NCI-H1436 treated with DMSO at 0.1 percent for 48 hours (cell line): ENCODE data around the gene EMB.
"Not testable (repeated sequence)": the region's sequence is repeated elsewhere in the genome, so short reads cannot be mapped to it uniquely, and the experiment has no call there.

Source experiments
- DNase-seq: peaks from one replicate; lab custom pipeline; 2025; lab: John Stamatoyannopoulos, UW

The EMB gene

GRCh38 chr5:50421184-50421950 lies 19.7 kb downstream of the EMB start:
- DNase-seq = not testable (repeated sequence)

GRCh38 chr5:50420343-50420935 lies 20.6 kb downstream of the EMB start:
- no peak for DNase-seq

GRCh38 chr5:50419656-50420055 lies 21.4 kb downstream of the EMB start:
- not testable (repeated sequence) for DNase-seq

GRCh38 chr5:50416637-50417036 lies 24.5 kb downstream of the EMB start:
- DNase-seq = not testable (repeated sequence)

- DNase-seq = no peak
Measured at GRCh38 chr5:50415912-50416311, 25.2 kb downstream of the EMB start.

- DNase-seq = not testable (repeated sequence)
Measured at GRCh38 chr5:50410932-50411331, 30.2 kb downstream of the EMB start.

- DNase-seq = no peak
Measured at GRCh38 chr5:50406877-50407276, 34.2 kb downstream of the EMB start.

GRCh38 chr5:50401336-50401735 lies 39.8 kb downstream of the EMB start:
- DNase-seq = no peak

GRCh38 chr5:50393925-50394609 lies 47.0 kb downstream of the EMB start:
- not testable (repeated sequence) for DNase-seq

GRCh38 chr5:50392289-50392688 lies 48.8 kb downstream of the EMB start:
- not testable (repeated sequence) for DNase-seq

- DNase-seq = not testable (repeated sequence)
Measured at GRCh38 chr5:50384381-50384780, 56.7 kb downstream of the EMB start.

GRCh38 chr5:50376696-50377095 lies 64.4 kb downstream of the EMB start:
- DNase-seq = not testable (repeated sequence)

GRCh38 chr5:50369287-50370033 lies 71.6 kb downstream of the EMB start:
- DNase-seq = not testable (repeated sequence)

- no peak for DNase-seq
Measured at GRCh38 chr5:50365426-50366251, 75.4 kb downstream of the EMB start.

- not testable (repeated sequence) for DNase-seq
Measured at GRCh38 chr5:50364535-50365309, 76.4 kb downstream of the EMB start.

GRCh38 chr5:50359187-50359586 lies 81.9 kb downstream of the EMB start:
- DNase-seq = no peak

- DNase-seq = no peak
Measured at GRCh38 chr5:50352382-50352781, 88.7 kb downstream of the EMB start.
